ENCODE data around the gene CLRN3.

The CLRN3 gene

DNA sequence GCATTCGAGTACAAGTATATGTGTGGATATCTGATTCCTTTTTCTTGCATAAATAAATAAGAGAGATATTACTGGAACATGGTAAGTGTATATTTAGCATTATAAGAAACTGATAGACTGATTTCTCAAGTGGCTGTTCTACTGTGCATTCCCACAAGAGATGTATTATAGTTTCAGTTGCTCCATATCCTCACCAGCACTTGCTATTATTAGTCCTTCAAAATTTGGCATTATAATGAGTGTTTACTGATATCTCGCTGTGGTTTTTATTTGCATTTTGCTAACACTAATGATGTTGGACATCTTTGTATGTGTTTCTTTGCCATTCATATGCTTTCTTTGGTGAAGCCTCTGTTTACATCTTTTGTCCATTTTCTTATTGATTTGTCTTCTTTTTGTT, 4.4 kb upstream of the CLRN3 start:
- DNase-seq: no peak

GRCh38 chr10:127896590-127896989, 3.8 kb upstream of the CLRN3 start:
- no peak for DNase-seq

- DNase-seq: no peak
Measured at GRCh38 chr10:127894146-127894545, 1.4 kb upstream of the CLRN3 start.

- no peak for DNase-seq
Measured at GRCh38 chr10:127890832-127891334, 1.9 kb downstream of the CLRN3 start.

GRCh38 chr10:127890216-127890615, 2.5 kb downstream of the CLRN3 start:
- DNase-seq: no peak

DNA sequence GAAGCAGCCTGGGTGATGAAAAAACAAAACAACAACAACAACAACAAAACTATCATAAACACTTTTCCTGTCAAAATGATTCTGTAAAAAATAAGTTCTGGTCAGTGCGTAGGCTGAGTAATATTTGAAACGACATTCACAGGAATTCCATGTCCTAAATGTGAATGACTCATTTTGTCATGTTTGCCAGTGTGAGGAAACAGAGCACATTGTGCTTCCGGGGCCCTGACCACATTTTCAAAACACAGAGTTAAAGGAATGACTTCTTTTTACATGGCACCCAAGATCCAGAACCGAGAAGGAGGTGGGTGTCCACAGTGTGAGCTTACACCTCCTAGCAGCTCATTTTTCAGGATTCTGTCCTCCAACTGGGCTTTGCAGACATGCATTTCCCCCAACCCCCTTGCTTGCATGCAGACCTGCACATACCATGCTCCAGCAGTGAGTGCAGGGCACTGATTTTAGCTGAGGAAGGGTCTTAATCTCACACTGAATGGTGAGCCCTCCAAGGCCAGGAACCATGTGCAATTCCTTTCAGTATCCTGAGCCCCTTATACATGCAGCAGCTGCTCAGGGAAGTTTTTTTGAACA, 3.0 kb downstream of the CLRN3 start:
- DNase-seq: peak; percentile 3

- no peak for DNase-seq
Measured at GRCh38 chr10:127888521-127889312, 4.0 kb downstream of the CLRN3 start.

DNA sequence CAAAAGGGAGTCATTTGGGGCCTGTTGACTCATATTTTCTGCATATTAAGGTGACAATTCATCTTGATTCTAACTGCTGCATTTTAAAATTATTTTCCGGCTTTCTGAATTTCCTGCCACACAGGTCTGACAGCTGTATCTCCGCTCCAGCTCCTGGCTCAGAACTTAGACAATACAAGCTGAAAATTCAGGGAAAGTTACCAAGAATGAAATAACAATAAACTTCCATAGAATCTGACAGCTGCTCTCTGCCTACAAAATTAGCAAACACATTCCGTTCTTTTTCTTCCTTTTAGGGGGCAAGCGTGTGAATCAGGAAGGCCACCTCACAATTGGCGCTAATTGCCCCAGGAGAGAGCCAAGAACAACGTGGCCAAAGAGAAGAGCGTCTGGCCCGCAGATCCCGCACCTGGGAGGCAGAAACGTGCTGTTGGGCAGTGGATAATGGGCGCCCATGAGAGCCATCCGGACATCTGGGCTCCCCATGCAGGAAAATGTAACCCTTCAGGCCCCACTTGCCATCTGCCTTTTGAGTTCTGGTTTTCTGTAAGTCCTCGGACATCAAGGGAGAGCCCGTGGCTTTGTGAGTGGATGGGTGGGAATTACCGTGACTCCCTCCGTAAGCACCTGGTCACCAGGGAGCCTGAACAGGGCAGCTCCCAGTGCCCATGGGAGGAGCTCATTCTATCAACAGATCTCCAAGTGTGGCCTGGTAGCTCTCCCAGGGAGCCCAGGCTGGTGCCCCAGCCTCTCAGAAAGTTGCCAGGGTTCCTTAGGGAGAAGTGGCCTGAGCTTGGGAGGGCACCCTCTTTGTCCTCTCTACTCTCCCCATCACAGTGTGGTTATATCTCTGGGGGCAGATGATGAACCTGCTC, 5.0 kb downstream of the CLRN3 start:
- no peak for DNase-seq

GRCh38 chr10:127886371-127887051, 6.2 kb downstream of the CLRN3 start:
- no peak for DNase-seq

GRCh38 chr10:127884501-127884900, 8.2 kb downstream of the CLRN3 start:
- no peak for DNase-seq

DNA sequence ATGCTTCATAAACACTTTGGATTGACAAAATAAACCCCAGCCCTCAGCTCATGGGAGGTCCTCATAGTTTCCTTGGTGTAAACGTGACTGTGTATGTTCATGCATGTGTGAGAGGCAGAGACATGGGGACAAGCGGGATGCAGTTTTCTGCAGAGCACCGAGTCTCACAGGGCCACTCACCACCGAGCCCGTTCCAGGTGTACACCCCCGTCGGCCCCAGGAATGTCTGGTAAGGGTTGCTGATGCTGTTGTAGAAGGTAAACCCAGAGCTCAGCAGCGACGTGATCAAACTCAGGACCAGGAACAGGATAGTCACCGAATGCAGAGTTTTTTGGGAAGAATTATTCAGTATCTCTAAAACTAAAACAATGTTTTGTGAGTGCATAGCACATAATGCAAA, 9.2 kb downstream of the CLRN3 start:
- no peak for DNase-seq

DNA sequence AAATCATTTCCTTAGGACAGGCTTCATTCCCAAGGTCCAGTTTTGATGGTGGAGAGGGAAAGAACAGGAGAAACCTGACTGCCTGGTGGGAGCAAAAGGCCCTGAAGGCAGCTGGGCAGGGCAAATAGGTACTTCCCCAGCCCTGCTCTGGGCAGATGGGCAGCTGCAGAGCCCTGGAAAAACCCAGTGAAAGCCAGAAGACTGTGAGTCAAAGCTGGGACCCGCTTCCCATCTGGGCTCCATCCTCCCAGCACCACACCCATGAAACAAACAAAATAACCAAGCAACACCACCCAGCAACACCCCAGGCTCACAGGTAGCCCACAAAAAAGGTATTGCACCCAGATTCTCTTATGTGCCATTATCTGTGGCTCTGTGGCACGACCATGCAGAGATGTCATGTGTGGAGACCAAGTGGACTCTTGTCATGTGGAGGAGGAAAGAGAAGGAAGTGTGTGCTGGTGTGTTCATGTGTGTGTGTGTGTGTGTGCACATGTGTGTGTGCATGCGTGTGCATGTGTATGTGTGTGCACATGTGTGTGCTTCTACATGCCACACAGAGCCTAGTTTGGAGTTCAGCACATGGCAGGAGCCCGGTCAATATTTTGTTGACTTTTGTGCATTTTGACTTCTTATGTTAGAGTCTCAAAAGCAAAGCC, 9.8 kb downstream of the CLRN3 start:
- DNase-seq: no peak

GRCh38 chr10:127882391-127882790, 10.3 kb downstream of the CLRN3 start:
- DNase-seq: no peak

- DNase-seq: no peak
Measured at GRCh38 chr10:127881262-127881661, 11.5 kb downstream of the CLRN3 start.

- DNase-seq: no peak
Measured at GRCh38 chr10:127880557-127880956, 12.2 kb downstream of the CLRN3 start.

DNA sequence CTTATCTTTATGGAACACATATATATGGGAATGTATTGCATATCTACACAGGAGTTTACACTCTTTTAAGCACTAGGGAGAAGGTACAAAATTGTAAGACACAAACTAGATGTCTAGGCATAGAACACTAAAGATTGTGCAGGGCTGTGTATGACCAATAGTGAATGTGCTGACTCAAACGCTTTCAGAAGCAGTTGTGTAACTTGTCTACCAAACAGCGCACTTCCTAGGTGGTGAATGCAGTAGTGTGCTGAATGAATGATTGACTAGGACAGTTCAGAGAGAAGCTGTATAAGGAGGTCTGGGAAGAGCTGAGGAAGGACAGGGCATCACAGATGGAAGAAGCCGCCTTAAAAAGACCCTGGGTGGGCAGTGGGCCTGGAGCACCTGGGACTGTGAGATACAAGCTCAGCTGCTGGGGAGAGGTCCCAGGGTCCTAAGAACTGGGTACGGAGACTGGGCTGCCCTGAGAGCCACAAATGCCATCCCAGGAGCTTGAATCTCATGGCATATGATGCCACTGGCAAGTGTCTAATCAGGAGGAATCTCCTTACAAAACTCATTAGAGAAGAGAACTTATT, 14.2 kb downstream of the CLRN3 start:
- DNase-seq: no peak

- DNase-seq: no peak
Measured at GRCh38 chr10:127877699-127878098, 15.0 kb downstream of the CLRN3 start.

- no peak for DNase-seq
Measured at GRCh38 chr10:127877116-127877515, 15.6 kb downstream of the CLRN3 start.

- DNase-seq: no peak
Measured at GRCh38 chr10:127875916-127876315, 16.8 kb downstream of the CLRN3 start.

DNA sequence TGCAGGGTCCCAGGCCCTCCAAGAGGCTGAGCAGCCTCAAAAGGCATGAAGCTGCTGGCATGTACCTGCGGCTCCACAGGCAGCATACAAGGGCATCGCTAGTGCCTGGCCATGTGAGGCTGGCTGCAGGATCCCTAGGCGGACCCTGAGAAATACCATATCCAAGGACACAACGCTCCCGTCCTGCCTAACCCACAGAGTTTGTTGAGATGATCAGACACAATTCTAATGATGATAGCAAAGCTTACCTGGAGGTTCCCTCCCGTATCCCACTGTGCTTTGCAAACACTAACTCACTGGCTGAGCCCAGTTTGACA, 17.3 kb downstream of the CLRN3 start:
- no peak for DNase-seq

DNA sequence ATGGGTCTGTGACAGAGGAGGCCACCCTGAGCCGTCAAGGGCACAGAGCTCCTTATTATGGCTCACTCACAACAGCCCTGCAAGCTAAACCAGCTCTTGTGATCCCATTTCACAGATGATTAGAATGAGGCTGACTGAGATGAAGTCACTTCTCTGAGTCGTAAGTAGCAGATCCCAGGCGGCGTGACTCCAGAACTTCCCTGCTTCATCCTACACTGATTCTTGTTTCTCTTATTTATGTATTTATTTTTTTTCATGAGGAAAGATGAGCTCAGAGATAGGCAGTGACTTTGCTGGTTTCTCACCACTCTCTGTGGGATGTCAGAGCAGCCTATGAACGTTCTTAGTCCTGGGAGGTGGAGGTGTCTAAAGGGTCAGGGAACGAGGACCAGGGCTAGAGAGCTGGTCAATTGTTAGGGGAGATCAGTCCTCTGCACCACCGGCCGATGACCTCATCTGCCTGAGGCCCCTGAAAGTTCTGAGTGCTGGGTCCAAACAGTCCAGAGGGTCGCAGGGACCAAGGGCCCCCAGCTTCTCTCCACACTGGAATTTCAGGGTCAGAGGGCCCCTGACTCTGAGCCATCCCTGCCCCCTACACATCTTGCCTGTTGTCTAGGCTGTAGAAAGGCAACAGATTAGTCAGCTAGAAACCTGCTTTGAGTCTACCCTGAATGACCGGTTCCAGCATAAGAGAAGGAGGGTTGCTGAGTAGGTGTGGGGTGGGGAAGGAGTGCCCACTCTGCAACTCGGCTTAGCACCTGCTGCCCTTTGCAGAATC, 17.9 kb downstream of the CLRN3 start:
- DNase-seq: no peak
